HG03064 (cell line): ENCODE measurements around the gene MYO1A.
"Not testable (repeated sequence)": the region's sequence is repeated elsewhere in the genome, so short reads cannot be mapped to it uniquely, and the experiment has no call there.

Experiments
- ATAC-seq: cut with Tn5 transposase; IDR thresholded peaks from one replicate; pipeline ENCODE4 v1.9.1; 2021; ENCODE audit warnings: low read depth; ENCODE audit not compliant: unreplicated experiment

The MYO1A gene

GRCh38 chr12:57087691-57088353 lies 37.9 kb upstream of the MYO1A start:
- peak; percentile 26 for ATAC-seq

DNA sequence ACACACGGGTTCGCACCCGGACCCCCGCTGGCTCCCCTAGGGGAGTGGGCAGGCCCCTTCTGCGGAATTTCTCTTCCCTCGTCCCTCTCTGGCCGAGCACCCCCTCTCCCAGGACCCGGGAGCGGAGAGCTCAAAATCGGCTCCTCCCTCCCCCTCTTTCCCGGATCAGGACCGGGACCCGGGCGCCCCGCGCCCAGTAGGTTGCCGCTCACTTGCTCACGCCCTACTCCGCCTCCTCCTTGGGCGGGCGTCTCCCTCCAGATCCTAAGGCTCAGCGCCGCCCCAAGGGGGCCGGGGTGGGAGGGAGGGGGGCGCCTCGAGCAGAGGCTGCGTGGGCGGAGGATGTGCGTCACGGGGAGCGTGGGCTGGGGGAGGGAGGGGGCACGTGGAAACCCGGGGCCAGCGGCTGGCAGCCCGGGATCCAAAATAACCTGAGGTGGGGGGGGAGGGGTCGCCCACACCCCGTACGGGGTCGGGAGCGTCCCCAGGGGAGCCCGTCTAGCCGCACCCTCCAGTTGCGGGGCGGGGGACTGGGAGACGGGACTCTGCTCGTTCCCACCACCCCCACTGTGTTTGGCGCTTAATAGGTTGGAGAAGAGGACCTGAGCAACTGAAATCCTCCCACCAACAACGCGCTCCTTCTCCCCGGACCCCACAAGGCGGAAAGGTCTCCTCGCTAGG lies 37.2 kb upstream of the MYO1A start:
- ATAC-seq: peak; percentile 27

DNA sequence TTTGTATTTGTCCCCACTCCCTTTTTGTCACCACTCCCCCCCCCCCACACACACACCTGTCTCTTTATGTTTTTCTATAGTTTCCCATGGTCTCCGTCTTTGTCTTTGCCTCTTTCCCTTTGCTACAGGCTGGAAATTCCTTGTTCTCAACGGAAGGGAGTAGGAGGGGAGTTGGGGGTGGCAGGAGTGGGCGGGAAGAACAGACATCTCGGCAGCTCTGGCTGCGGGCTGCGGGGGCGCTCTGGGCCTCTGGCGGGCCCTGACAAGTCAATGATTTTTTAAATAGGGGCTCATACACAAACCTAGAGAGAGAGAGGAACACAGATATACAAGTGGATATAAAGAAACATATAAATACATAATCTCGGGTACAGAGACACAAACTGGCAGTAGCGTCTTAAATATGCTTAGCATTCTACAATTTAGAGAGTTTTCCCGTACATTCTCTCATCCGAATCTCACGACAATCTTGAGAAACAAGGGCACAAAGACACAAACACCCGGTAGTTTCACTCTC lies 36.6 kb upstream of the MYO1A start:
- ATAC-seq: no peak

DNA sequence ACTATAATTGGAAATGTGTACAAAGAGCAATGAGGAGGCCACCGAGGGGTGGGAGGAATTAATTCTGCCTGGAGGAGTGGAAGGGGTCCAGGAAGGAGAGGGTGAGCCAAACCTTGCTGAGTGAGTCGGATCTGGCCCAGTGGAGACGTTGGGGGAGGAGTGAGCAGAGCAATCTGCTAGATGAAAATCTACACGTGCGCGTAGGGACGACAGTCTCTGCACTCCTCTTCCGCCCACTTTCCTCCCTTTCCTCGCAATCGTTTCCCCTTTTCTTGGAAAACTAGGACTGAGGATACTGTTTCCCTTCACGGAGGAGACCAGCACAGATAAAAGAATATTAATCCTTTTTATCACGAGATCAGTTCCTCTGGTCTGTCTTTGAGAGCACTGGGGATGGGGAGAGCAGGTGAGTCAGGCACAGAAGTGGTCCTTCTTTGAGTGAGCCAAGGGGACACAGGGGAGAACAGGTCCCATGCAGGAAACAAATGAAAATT lies 36.1 kb upstream of the MYO1A start:
- ATAC-seq: no peak

DNA sequence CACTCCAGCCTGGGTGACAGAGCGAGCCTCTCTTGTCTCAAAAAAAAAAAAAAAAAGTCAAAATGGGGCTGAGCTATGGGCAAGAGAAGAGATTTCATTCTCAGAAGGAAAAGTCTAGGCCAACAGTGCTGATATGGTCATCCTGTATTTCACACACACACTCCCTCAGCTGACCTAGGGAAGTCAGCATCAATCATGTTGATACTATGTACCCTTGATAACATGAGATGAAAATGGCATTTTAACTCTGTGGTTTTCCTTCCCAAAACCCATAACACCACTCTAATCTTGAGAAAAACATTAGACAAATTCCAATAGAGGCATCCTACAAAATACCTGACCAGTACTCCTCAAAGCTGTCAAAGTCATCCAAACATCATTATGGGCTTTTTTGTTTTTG lies 30.9 kb upstream of the MYO1A start:
- no peak for ATAC-seq

- no peak for ATAC-seq
Observed at GRCh38 chr12:57079821-57080220, 29.9 kb upstream of the MYO1A start.

- peak; percentile 96 for ATAC-seq
Observed at GRCh38 chr12:57078519-57079404, 28.8 kb upstream of the MYO1A start, which contains the start of gene NEMP1. Gene NEMP1 (minus strand): TSS chr12:57078791. CDS start chr12:57078745, 46 bp downstream.

DNA sequence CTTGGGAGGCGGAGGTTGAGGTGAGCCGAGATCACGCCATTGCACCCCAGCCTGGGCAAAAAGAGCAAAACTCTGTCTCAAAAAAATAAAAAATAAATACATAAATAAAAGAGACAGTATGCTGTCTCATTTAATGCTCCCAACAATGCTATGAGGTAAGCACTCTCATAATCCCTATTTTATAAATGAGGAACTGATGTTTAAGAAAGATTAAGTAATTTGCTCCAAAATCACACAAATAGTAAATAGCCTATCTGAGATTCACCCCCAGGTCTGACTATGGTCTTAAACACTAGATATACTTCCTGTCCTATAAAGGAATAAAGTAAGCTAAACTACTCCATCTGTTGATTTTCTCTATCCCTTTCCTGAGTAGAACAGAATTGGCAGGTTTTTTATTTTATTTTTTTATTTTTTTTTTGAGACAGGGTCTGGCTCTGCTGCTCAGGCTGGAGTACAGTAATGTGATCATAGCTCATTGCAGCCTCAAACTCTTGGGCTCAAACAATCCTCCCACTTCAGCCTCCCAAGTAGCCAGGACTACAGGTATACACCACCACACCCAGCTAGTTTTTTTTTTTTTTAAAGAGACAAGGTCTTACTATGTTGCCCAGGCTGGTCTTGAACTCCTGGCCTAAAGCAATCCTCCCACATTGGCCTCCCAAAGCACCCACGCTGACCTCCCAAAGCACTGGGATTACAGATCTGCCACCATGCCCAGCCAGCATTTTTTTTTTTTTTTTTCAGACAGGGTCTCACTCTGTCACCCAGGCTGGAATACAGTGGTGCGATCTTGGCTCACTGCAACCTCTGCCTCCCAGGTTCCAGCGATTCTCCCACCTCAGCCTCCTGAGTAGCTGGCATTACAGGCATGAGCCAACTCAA lies 23.9 kb upstream of the MYO1A start:
- not testable (repeated sequence) for ATAC-seq

- ATAC-seq: no peak
Observed at GRCh38 chr12:57072661-57073060, 22.7 kb upstream of the MYO1A start.

DNA sequence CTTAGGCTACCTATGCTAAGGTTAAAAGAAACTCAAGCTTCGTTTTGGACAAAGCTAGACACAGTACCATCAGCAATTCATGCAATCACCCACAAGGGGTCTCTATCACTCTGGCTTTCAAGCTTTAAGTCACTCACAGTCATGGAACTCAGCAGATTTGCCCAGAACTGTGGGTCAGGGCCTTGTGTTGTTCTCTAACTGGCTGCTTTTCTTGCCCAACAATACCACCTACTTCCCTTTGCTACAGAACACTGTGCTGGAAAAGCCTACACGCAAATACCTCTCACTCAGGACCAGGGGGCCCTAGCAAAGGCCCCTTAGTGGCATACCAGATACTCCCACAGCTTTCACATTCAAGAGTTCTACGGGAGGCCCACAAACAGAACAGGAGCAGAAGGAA lies 19.6 kb upstream of the MYO1A start:
- no peak for ATAC-seq

- no peak for ATAC-seq
Observed at GRCh38 chr12:57066245-57066644, 16.3 kb upstream of the MYO1A start.

DNA sequence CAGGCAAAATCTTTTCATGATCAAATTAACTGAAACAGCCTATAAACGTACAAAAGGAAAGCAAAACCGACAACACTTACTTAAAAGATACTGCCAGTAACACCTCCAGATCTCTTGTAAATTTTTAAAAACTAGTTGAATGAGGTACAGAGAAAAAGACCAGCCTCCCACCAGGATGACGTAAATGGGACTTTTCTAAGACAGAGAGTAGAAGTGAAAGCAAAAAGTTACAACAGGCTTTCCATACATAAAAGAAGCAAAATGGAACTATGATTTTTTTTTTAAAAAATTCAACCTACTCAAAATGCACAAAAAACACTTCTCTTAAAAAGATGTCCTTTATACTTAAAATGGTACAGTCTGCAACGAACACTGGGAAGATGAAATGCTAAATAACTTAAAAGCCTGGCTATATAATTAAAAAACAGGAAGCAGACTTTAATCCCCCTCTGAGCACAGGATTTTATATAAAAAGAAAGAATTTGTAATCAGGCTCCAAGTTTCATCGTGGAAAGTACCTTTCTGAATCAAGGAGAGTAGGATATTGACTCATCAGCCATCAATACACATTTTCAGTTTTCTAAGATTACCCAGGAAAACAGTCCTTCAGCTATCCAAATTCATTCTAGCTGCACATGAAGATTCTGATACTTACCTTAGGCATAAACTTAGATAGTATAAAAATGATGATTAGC lies 14.2 kb upstream of the MYO1A start:
- ATAC-seq: peak; percentile 62

GRCh38 chr12:57058454-57058853 lies 8.5 kb upstream of the MYO1A start:
- no peak for ATAC-seq

- ATAC-seq: no peak
Observed at GRCh38 chr12:57057067-57057751, 7.3 kb upstream of the MYO1A start.

GRCh38 chr12:57055824-57056223 lies 5.9 kb upstream of the MYO1A start:
- ATAC-seq: no peak

GRCh38 chr12:57053901-57054300 lies 4.0 kb upstream of the MYO1A start:
- not testable (repeated sequence) for ATAC-seq

- ATAC-seq: not testable (repeated sequence)
Observed at GRCh38 chr12:57053146-57053545, 3.2 kb upstream of the MYO1A start.

DNA sequence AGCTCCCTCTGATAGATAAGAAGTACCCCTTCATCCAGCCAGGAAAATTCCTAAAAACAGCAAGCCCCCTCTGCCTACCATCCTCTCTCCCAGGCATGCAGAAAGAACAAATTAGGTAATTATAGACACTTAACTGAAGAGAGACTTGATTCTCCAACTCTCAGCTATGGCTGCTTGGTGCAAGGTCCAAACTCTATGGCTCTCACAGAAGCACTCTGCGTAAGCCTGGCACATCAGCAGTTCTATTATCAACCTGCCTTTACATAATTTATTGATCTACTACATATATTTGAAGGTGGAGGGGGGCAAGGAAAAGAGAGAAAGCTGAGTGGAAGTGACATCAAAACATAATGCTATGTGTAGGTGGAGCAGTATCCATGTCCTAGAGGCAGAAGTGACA lies 1.1 kb upstream of the MYO1A start:
- ATAC-seq: no peak

DNA sequence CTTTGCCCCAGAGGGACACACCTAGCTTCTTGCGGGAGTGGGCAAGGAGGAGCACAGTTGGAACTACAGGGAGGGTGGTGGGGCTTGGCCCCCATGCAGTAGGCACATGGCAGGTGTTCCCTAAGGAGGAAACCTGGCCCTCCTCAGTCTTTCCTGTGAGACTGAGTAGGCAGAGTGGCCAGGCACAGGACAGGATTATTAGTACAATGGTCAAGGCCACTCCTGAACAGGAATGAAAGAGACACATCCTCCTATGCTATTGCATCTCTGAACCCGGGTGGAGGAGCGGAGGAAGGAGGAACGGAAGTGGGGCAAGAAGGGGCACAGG lies 846 bp downstream of the MYO1A start:
- no peak for ATAC-seq
